HG03135 (cell line): Measurements from ENCODE around the gene CAMSAP3.
"Not testable (repeated sequence)": the region's sequence is repeated elsewhere in the genome, so short reads cannot be mapped to it uniquely, and the experiment has no call there.

Source experiments
- ATAC-seq: cut with Tn5 transposase; IDR thresholded peaks from one replicate; pipeline ENCODE4 v1.9.1; 2021; ENCODE audit warnings: mild to moderate bottlenecking, moderate library complexity; ENCODE audit not compliant: unreplicated experiment

The CAMSAP3 gene

GRCh38 chr19:7570761-7571160 is 24.9 kb upstream of the CAMSAP3 start:
- no peak for ATAC-seq

DNA sequence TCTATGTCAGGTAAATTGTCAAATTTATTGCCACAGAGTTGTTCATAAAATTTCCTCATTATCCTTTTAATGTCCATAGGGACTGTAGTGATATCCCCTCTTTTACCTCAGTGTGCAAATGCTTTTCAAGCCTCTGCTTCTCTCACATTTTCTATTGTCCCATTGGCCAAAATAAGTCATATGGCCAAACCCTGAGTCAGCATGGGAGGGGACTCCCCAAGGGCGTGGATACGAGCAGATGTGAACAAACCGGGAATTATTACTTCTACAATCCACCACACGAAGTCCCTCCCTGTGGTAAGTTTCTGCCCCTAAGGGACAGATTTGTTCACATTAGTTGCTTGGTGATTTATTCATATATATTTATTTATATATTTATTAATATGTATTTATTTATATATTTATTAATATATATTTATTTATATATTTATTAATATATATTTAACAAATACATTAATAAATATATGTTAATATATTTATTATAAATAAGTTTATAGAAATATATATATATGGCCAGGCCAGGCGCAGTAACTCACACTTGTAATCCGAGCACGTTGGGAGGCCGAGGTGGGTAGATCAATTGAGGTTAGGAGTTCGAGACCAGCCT is 20.1 kb upstream of the CAMSAP3 start:
- no peak for ATAC-seq

GRCh38 chr19:7577422-7577821 is 18.2 kb upstream of the CAMSAP3 start:
- ATAC-seq, result not testable (repeated sequence)

DNA sequence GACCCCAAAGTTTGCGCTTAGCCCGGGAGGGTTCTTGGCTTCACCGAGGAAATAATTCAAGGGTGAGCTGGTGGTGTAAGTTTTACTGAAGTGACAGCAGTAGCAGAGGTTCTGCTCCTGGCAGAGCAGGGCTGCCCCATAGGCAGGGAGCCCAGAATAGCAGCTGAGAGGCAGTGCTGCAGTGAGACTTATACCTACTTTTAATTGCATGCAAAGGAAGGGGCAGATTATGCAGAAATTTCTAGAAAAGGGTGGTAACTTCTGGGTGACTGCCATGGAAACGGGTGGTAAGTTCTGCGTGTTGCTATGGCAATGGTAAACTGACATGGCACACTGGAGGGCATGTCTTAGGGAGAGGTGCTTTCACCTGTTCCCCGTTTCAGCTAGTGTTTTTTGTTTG is 17.5 kb upstream of the CAMSAP3 start:
- ATAC-seq, result no peak

- ATAC-seq, result no peak
These were observed 16.5 kb upstream of the CAMSAP3 start for GRCh38 chr19:7579182-7579581.

- no peak for ATAC-seq
These were observed 13.2 kb upstream of the CAMSAP3 start for GRCh38 chr19:7582446-7582845.

GRCh38 chr19:7589822-7590221 is 5.8 kb upstream of the CAMSAP3 start:
- no peak for ATAC-seq

DNA sequence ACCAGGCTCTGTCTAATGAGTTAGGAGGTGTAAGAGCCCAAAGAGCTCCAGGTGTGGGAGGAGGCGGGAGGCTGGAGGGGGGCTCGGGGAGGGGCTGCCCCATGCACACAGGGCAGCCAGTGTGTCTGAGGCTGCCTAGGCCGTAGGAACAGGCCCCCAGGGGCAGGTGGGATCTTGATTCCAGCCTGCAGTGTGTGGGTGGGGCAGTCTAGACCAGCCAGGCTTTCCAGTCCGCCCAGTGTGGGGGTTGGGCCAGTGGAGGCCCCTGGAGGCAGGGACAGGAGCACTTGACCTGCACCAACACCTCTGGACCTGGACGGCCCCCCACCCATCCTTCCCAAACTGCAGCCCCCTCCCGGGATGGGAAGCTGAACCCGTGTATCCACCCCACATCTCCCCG is 5.4 kb upstream of the CAMSAP3 start:
- ATAC-seq, result no peak

DNA sequence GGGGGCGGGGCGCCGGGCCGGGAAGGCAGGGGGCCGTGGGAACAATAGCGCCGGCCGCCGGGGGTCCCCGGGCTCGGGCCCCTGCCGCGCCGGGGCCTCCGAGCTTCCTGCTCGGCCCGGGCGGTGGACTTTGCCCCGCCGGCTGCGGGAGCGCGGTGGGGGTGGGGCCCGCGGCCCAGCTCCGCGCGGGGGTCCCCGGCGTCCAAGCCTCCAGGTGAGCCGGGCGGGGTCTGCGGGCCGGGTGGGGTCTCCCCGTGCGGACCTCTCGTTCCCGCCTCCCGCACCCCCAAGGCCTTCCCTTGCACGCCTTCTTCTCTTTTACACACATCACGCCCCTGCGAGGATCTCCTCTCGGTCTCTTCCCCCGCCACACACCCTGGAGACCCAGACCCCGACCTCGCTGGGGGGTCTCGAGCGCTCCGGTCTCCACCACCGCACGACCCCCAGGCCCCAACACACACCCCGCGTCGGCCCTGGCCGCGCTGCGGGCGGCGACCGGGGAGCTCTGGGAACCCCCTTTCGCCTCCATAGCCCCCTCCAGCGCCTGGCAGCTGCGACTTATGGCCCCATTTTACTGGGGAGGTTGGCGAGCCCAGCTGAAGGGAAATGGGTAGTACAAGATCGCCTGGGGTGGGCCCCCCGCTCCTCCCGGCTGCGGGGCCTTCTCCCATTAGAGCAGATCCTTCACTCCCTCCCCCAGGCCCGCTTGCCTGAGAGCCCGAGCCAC is 711 bp downstream of the CAMSAP3 start:
- ATAC-seq, result no peak

GRCh38 chr19:7597689-7598088 is 2.0 kb downstream of the CAMSAP3 start:
- no peak for ATAC-seq

GRCh38 chr19:7598180-7598579 is 2.5 kb downstream of the CAMSAP3 start:
- ATAC-seq, result no peak

- ATAC-seq, result no peak
These were observed 5.1 kb downstream of the CAMSAP3 start for GRCh38 chr19:7600721-7601120.

GRCh38 chr19:7602240-7602934 is 6.7 kb downstream of the CAMSAP3 start:
- no peak for ATAC-seq

DNA sequence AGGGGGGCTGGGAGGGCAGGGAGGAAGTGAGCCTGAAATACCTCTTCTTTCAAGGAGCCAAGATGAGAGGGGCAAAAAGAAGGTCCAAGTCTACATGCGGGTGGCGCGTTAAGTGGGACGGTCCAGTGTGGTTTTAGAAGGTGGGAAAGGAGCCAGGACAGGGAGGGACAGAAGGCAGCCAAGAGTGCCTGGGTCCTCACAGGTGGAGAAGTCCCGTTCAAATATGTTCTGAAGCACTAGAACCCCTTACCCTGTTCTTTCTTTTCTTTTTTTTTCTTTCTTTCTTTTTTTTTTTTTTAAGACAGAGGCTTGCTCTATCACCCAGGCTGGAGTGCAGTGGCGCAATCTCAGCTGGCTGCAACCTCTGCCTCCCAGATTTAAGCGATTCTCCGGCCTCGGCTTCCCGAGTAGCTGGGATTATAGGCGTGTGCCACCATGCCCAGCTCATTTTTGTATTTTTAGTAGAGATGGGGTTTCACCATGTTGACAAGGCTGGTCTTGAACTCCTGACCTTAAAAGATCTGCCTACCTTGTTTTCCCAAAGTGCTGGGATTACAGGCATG is 7.4 kb downstream of the CAMSAP3 start:
- no peak for ATAC-seq

- ATAC-seq, result no peak
These were observed 8.3 kb downstream of the CAMSAP3 start for GRCh38 chr19:7603919-7604318.

DNA sequence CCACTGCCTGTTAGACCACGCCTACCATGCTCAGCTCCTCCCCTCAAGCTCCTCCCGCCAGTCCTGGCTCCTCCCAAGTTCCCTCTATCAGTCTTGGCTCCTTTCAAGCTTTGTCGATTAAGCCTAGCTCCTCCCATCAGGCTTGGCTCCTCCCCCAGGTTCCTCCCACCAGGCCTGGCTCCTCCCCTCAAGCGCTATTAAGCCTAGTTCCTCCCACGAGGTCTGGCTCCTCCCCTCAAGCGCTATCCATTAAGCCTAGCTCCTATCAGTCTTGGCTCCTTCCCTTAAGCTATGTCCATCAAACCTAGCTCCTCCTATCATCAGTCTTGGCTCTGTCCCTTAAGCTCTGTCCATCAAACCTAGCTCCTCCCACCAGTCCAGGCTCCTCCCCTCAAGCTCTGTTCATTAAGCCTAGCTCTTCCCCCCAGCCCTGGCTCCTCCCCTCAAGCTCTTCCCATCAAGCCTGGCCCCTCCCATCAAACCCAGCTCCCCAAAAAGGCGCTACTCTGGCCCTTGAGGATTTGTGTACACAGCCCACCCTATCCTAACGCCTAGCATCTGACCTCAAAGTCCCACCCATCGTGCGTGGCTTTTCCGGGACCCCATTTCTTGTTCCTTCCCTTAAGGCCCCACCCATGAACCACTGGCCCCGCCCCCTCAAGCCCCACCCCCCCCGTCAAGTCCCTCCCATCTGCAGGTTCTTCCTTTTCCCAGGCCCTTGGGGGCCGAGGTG is 10.0 kb downstream of the CAMSAP3 start:
- ATAC-seq, result no peak

- no peak for ATAC-seq
These were observed 10.6 kb downstream of the CAMSAP3 start for GRCh38 chr19:7606289-7606688.

DNA sequence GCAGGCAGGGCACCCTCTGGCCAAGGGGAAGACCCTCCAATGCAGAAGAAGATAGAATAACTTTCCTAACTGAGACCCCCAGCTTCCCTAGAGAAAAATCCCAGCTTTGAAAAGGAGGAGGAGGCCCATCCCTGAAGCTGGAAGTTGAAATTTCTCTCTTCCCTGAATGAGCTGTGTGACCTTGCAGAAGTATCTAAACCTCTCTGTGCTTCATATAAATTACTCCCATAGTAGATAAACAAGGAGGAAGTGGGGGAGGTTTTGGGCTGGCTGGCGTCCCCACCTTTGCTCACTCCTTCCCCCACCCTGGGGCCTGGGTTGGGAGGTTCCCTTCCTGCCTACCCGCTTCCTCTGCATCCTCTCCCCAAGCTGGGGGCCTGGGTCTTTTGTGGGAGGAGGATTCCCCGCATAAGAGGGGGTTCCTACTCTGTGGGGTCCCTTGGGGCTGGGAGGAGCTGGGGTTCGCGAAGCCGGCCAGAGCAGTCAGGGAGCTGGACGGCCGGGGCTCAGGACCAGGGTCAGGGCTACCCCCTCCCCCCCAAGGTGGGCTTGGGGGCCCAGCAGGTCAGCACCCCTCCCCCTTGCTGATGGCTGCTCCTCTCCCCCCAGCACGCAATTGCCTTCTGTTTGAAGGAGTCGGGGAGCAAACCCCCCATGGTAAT is 11.7 kb downstream of the CAMSAP3 start:
- no peak for ATAC-seq

- ATAC-seq, result no peak
These were observed 12.4 kb downstream of the CAMSAP3 start for GRCh38 chr19:7607874-7608560.
